Thyroid gland (tissue), 4 donors: Measurements from ENCODE around the gene KRTAP10-5. TPM values are rescaled to one million over a fixed set of nuclear protein-coding genes. Genes with fewer than 3 reads are reported as not detected.
"Not testable (repeated sequence)": the region's sequence is repeated elsewhere in the genome, so short reads cannot be mapped to it uniquely, and the experiment has no call there.

Experiments used
- DNase-seq, 2 donors: peaks; one replicate each; pipeline ENCODE4 v3.0.0-alpha.2; 2019
- H3K27ac ChIP-seq, 3 donors: fragments of 200-600 bp; sonication (generic); 1 replicate in 2 of 3; 2 replicates in 1 of 3; pipeline ENCODE4 v1.5.1; 2016 to 2019; ENCODE audit warnings: mild to moderate bottlenecking in 1 of 3, moderate library complexity in 1 of 3
- H3K27me3 ChIP-seq: fragments of 200-600 bp; sonication (generic); one replicate; pipeline ENCODE4 v1.5.1; 2019
- H3K36me3 ChIP-seq, 2 donors: fragments of 200-600 bp; sonication (generic); one replicate each; pipeline ENCODE4 v1.5.1; 2016 to 2019
- H3K4me1 ChIP-seq, 2 donors: fragments of 200-600 bp; sonication (generic); one replicate each; pipeline ENCODE4 v1.5.1; 2017 to 2019
- H3K4me3 ChIP-seq, 3 donors: fragments of 200-600 bp; sonication (generic); replicated peaks in 1 of 3; 1 replicate in 2 of 3; 2 replicates in 1 of 3; pipeline ENCODE4 v1.5.1; 2016; ENCODE audit warnings: mild to moderate bottlenecking in 1 of 3
- H3K9me3 ChIP-seq: fragments of 200-600 bp; sonication (generic); one replicate; pipeline ENCODE4 v1.5.1; 2017
- CTCF ChIP-seq, 6 experiments: fragments of 200-600 bp in 3 of 6; fragments of 450-650 bp in 3 of 6; sonication (generic) in 3 of 6; IDR thresholded peaks; one replicate each; pipeline ENCODE4 v1.5.1; 2016 to 2019; ENCODE audit warnings: antibody characterized with exemption in 6 of 6, mild to moderate bottlenecking in 2 of 6, inconsistent platforms in 1 of 6, moderate library complexity in 1 of 6
- POLR2A ChIP-seq, 2 donors: fragments of 450-650 bp; IDR thresholded peaks; one replicate each; pipeline ENCODE4 v1.6.1; 2017; ENCODE audit warnings: antibody characterized with exemption in 2 of 2, mild to moderate bottlenecking in 2 of 2, moderate library complexity in 1 of 2
- WGBS, 2 donors: methylation state at CpG; one replicate each; pipeline ENCODE4 v1.1.5; 2017; 5-methylcytosine and 5-hydroxymethylcytosine counted together
- intact Hi-C: fragments of 100-400 bp; cut with DNase I; formaldehyde crosslinking; loops from one replicate; pipeline ENCODE4 v1.15.1; 2023
- total RNA-seq, 4 donors: library from RNA; depleted of rRNA; stranded (reverse); fragments of >200 nt; gene quantifications; one replicate each; pipeline ENCODE4 v1.2.3, GENCODE V29; 2016

The KRTAP10-5 gene
- total RNA-seq, 4 donors from 2014 or later, result 0.78 TPM; not detected in 3

- no peaks in the 10 kb centered on the region for H3K36me3 ChIP-seq
- 82 to 88% methylated on average over 17 to 23 of the region's 23 CpGs for WGBS, 2 donors
- H3K4me3 ChIP-seq, result no peak overlapping the region
- intact Hi-C loops, result no loop called here
- TF ChIP-seq POLR2A (IDR thresholded peaks at IDR 0.05), result no peak
- no peak for TF ChIP-seq CTCF (IDR thresholded peaks at IDR 0.05)
- H3K9me3 ChIP-seq, result no peaks in the 10 kb centered on the region
- no peaks in the 10 kb centered on the region for H3K27me3 ChIP-seq
- H3K27ac ChIP-seq, result no peak overlapping the region
- H3K4me1 ChIP-seq, result no peaks in the 10 kb centered on the region
- no peak for DNase-seq
These were observed 21.4 kb upstream of the KRTAP10-5 start for GRCh38 chr21:44601596-44602462.

GRCh38 chr21:44601091-44601490 is 20.7 kb upstream of the KRTAP10-5 start:
- not testable (repeated sequence) for H3K27me3 ChIP-seq

GRCh38 chr21:44600118-44600978 is 19.9 kb upstream of the KRTAP10-5 start, which contains the start of gene KRTAP10-7:
Gene KRTAP10-7, plus strand, starts transcription at chr21:44600597. Its CDS starts 25 bp downstream, at chr21:44600622.
- intact Hi-C loops, DNase-seq, H3K4me3 ChIP-seq, H3K9me3 ChIP-seq, H3K27ac ChIP-seq, H3K4me1 ChIP-seq, H3K27me3 ChIP-seq, H3K36me3 ChIP-seq: not testable (repeated sequence)
- WGBS, 2 donors, result 82 to 84% methylated on average over 15 to 19 of the region's 23 CpGs

More at GRCh38 chr21:44601091-44601490, 20.7 kb upstream of the KRTAP10-5 start:
- intact Hi-C loops, H3K4me3 ChIP-seq, DNase-seq, H3K4me1 ChIP-seq, H3K9me3 ChIP-seq, H3K27ac ChIP-seq, H3K36me3 ChIP-seq: not testable (repeated sequence)
- 83 to 92% methylated on average over 5 to 9 of the region's 10 CpGs for WGBS, 2 donors

- no peak overlapping the region for H3K4me3 ChIP-seq
- no peaks in the 10 kb centered on the region for H3K9me3 ChIP-seq
- 89 to 91% methylated on average over 8 of the region's 8 CpGs for WGBS, 2 donors
- TF ChIP-seq CTCF (IDR thresholded peaks at IDR 0.05) (no peak), POLR2A (IDR thresholded peaks at IDR 0.05) (no peak)
- no peaks in the 10 kb centered on the region for H3K36me3 ChIP-seq
- H3K27ac ChIP-seq, result no peak overlapping the region
- DNase-seq, result no peak
- no peaks in the 10 kb centered on the region for H3K27me3 ChIP-seq
- no peaks in the 10 kb centered on the region for H3K4me1 ChIP-seq
- intact Hi-C loops, result no loop called here
These were observed 19.0 kb upstream of the KRTAP10-5 start for GRCh38 chr21:44599264-44600029.

GRCh38 chr21:44598061-44598460 is 17.7 kb upstream of the KRTAP10-5 start:
- Histone ChIP-seq H3K27ac (no peak overlapping the region), H3K9me3 (no peaks in the 10 kb centered on the region), H3K36me3 (no peaks in the 10 kb centered on the region), H3K27me3 (no peaks in the 10 kb centered on the region), H3K4me1 (no peaks in the 10 kb centered on the region), H3K4me3 (no peak overlapping the region)
- no peak for TF ChIP-seq CTCF (IDR thresholded peaks at IDR 0.05)
- no peak for DNase-seq
- intact Hi-C loops, result no loop called here
- WGBS, 2 donors, result 85% methylated on average over 11 of the region's 11 CpGs
